GM19351 (cell line): Measurements from ENCODE around the gene AKR7A3.
"Not testable (repeated sequence)": the region's sequence is repeated elsewhere in the genome, so short reads cannot be mapped to it uniquely, and the experiment has no call there.

Source experiments
- ATAC-seq: cut with Tn5 transposase; IDR thresholded peaks from one replicate; pipeline ENCODE4 v1.9.1; 2021; ENCODE audit warnings: mild to moderate bottlenecking, moderate library complexity; ENCODE audit not compliant: unreplicated experiment

The AKR7A3 gene

GRCh38 chr1:19294638-19295037, 6.1 kb upstream of the AKR7A3 start:
- no peak for ATAC-seq

GRCh38 chr1:19289244-19289643, 674 bp upstream of the AKR7A3 start:
- no peak for ATAC-seq

- ATAC-seq, result no peak
These were observed 959 bp downstream of the AKR7A3 start for GRCh38 chr1:19287436-19288185.

GRCh38 chr1:19285807-19286206, 2.8 kb downstream of the AKR7A3 start:
- not testable (repeated sequence) for ATAC-seq

- not testable (repeated sequence) for ATAC-seq
These were observed 3.2 kb downstream of the AKR7A3 start for GRCh38 chr1:19285366-19285765.

GRCh38 chr1:19284881-19285280, 3.7 kb downstream of the AKR7A3 start:
- no peak for ATAC-seq

- ATAC-seq, result no peak
These were observed 4.7 kb downstream of the AKR7A3 start for GRCh38 chr1:19283891-19284290.

GRCh38 chr1:19274636-19275035, 13.9 kb downstream of the AKR7A3 start:
- ATAC-seq, result no peak

GRCh38 chr1:19273844-19274531, 14.6 kb downstream of the AKR7A3 start:
- not testable (repeated sequence) for ATAC-seq

- ATAC-seq, result no peak
These were observed 15.3 kb downstream of the AKR7A3 start for GRCh38 chr1:19273106-19273843.

GRCh38 chr1:19272064-19272463, 16.5 kb downstream of the AKR7A3 start:
- ATAC-seq, result no peak

- ATAC-seq, result not testable (repeated sequence)
These were observed 18.2 kb downstream of the AKR7A3 start for GRCh38 chr1:19270343-19270730.

GRCh38 chr1:19269427-19270342, 18.9 kb downstream of the AKR7A3 start:
- ATAC-seq, result not testable (repeated sequence)

GRCh38 chr1:19268445-19268844, 20.1 kb downstream of the AKR7A3 start:
- no peak for ATAC-seq

- ATAC-seq, result no peak
These were observed 25.8 kb downstream of the AKR7A3 start for GRCh38 chr1:19262744-19263143.

- ATAC-seq, result no peak
These were observed 26.5 kb downstream of the AKR7A3 start for GRCh38 chr1:19262047-19262446.

- ATAC-seq, result no peak
These were observed 28.1 kb downstream of the AKR7A3 start for GRCh38 chr1:19260211-19261138.

- no peak for ATAC-seq
These were observed 30.2 kb downstream of the AKR7A3 start for GRCh38 chr1:19258353-19258752.

- no peak for ATAC-seq
These were observed 31.2 kb downstream of the AKR7A3 start for GRCh38 chr1:19257178-19257914.
